HepG2 (cell line): ENCODE data around the gene SEPTIN12. TPM values are rescaled to one million over a fixed set of nuclear protein-coding genes. Genes with fewer than 3 reads are reported as not detected.

Source experiments
- CSRNP1 ChIP-seq: sonication (generic); formaldehyde crosslinking; IDR thresholded peaks from 2 replicates; pipeline ENCODE4 v1.8.1; 2023; ENCODE audit warnings: mild to moderate bottlenecking, missing genetic modification reagents
- ELF1 ChIP-seq: sonication (generic); formaldehyde crosslinking; IDR thresholded peaks from 2 replicates; pipeline ENCODE4 v1.4.0; 2020; ENCODE audit warnings: missing genetic modification reagents
- KLF9 ChIP-seq: IDR thresholded peaks from 2 replicates; pipeline ENCODE4 v1.6.1; 2016; ENCODE audit warnings: low read depth
- MEF2D ChIP-seq: sonication (generic); formaldehyde crosslinking; IDR thresholded peaks from 2 replicates; pipeline ENCODE4 v1.5.1; 2020; ENCODE audit warnings: mild to moderate bottlenecking, missing genetic modification reagents
- NR2C2 ChIP-seq: sonication (generic); formaldehyde crosslinking; IDR thresholded peaks from 2 replicates; pipeline ENCODE4 v1.4.0; 2020; ENCODE audit warnings: missing genetic modification reagents, mild to moderate bottlenecking, moderate library complexity, borderline replicate concordance
- STAG1 ChIP-seq: sonication (generic); formaldehyde crosslinking; IDR thresholded peaks from 2 replicates; pipeline ENCODE4 v1.4.0; 2020; ENCODE audit warnings: missing genetic modification reagents
- STAT5B ChIP-seq: sonication (generic); formaldehyde crosslinking; IDR thresholded peaks from 2 replicates; pipeline ENCODE4 v1.4.0; 2020; ENCODE audit warnings: missing genetic modification reagents
- ZBTB26 ChIP-seq: IDR thresholded peaks from 2 replicates; pipeline ENCODE4 v1.6.1; 2016; ENCODE audit warnings: missing compliant biosample characterization, missing genetic modification reagents, borderline replicate concordance
- polyA plus RNA-seq, 8 experiments: library from polyadenylated mRNA; depleted of rRNA in 3 of 8; stranded (reverse) in 7 of 8; unstranded in 1 of 8; fragments of >200 nt; fragmentation: Illumina TruSeq in 4 of 8; extraction: Trizol in 4 of 8; gene quantifications; 2 replicates each; pipeline versions ENCODE4 v1.2.1 to v1.2.3, GENCODE V29; 2011 to 2016; ENCODE audit warnings: low read depth in 4 of 8, missing spikeins in 1 of 8, mixed read lengths in 1 of 8; ENCODE audit not compliant: insufficient read depth in 1 of 8
- total RNA-seq, 5 experiments: library from RNA; depleted of rRNA; stranded (reverse); fragments of >200 nt; fragmentation: Illumina TruSeq; extraction: Trizol; gene quantifications; 2 replicates each; pipeline ENCODE4 v1.2.3, GENCODE V29; 2016; ENCODE audit warnings: low read depth in 1 of 5
- TF ChIP-seq, protein P1 (sequence below): sonication (generic); formaldehyde crosslinking; IDR thresholded peaks from 2 replicates; pipeline ENCODE4 v1.4.0; 2020; ENCODE audit warnings: missing genetic modification reagents, mild to moderate bottlenecking, borderline replicate concordance
- TF ChIP-seq, protein P2 (sequence below): sonication (generic); formaldehyde crosslinking; IDR thresholded peaks from 2 replicates; pipeline ENCODE4 v1.4.0; 2020; ENCODE audit warnings: mild to moderate bottlenecking, missing genetic modification reagents
- TF ChIP-seq, protein P3 (sequence below): sonication (generic); formaldehyde crosslinking; IDR thresholded peaks from 2 replicates; pipeline ENCODE4 v1.8.1; 2022; ENCODE audit warnings: low read depth, mild to moderate bottlenecking, missing genetic modification reagents

The SEPTIN12 gene
- total and polyA plus RNA-seq, 2 of the 13 experiments (the other 11 are each of a cell fraction or from before 2014, with no cell fraction given), result 0.22 TPM; not detected in 1

DNA sequence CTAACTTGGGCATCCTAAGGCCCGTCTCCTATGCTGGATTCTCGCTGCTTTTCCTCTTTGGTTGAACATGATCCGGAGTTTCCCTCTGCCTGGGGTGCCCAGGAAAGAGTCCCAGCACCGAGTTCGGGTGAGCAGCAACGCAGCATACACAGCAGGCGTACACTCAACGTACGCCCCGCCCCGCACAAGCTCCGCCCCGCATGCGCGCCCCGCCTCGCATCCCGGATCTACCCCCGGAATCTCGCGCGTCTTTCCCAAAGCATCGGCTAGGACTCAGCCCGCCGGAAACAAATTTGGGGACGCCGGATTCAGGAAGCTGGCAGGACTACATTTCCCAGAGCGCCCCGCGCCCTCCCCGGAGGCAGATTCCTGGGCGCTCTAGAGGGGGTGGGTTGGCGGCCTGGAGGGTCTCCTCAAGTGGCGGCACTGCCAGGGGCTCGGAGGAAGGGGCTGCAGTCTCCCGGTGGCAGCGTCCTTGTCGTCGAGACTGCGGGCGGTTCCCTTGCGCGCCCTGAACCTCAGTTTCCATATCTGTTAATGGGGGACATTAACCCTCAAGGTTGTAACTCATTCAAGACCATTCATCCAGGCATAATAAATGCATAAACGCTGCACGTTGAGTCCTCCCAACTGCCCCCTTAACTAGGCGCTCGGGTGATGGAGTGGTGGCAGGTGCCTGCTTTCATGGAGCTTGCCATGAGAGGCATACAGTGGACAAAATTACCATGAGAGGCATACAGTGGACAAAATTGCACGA is 19.4 kb downstream of the SEPTIN12 start (continued):
- TF ChIP-seq CSRNP1 (no peak), STAG1 (CRISPR knock-in tag) (0 out of 2 replicates have a peak, but pooled peaks have one; percentile 14), STAT5B (CRISPR knock-in tag) (no peak), MEF2D (peak; percentile 68; the same call in 1 of the 2 replicates), ZBTB26 (peak; percentile 69; the same call in 1 of the 2 replicates), KLF9 (CRISPR knock-in tag) (no peak), NR2C2 (peak; percentile 93), ELF1 (peak; percentile 97)
- TF ChIP-seq, protein P1, sequence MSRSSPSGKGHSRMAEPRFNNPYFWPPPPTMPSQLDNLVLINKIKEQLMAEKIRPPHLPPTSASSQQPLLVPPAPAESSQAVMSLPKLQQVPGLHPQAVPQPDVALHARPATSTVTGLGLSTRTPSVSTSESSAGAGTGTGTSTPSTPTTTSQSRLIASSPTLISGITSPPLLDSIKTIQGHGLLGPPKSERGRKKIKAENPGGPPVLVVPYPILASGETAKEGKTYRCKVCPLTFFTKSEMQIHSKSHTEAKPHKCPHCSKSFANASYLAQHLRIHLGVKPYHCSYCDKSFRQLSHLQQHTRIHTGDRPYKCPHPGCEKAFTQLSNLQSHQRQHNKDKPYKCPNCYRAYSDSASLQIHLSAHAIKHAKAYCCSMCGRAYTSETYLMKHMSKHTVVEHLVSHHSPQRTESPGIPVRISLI (CRISPR knock-in tag), result peak; percentile 26; the same call in 1 of the 2 replicates
- TF ChIP-seq, protein P2, sequence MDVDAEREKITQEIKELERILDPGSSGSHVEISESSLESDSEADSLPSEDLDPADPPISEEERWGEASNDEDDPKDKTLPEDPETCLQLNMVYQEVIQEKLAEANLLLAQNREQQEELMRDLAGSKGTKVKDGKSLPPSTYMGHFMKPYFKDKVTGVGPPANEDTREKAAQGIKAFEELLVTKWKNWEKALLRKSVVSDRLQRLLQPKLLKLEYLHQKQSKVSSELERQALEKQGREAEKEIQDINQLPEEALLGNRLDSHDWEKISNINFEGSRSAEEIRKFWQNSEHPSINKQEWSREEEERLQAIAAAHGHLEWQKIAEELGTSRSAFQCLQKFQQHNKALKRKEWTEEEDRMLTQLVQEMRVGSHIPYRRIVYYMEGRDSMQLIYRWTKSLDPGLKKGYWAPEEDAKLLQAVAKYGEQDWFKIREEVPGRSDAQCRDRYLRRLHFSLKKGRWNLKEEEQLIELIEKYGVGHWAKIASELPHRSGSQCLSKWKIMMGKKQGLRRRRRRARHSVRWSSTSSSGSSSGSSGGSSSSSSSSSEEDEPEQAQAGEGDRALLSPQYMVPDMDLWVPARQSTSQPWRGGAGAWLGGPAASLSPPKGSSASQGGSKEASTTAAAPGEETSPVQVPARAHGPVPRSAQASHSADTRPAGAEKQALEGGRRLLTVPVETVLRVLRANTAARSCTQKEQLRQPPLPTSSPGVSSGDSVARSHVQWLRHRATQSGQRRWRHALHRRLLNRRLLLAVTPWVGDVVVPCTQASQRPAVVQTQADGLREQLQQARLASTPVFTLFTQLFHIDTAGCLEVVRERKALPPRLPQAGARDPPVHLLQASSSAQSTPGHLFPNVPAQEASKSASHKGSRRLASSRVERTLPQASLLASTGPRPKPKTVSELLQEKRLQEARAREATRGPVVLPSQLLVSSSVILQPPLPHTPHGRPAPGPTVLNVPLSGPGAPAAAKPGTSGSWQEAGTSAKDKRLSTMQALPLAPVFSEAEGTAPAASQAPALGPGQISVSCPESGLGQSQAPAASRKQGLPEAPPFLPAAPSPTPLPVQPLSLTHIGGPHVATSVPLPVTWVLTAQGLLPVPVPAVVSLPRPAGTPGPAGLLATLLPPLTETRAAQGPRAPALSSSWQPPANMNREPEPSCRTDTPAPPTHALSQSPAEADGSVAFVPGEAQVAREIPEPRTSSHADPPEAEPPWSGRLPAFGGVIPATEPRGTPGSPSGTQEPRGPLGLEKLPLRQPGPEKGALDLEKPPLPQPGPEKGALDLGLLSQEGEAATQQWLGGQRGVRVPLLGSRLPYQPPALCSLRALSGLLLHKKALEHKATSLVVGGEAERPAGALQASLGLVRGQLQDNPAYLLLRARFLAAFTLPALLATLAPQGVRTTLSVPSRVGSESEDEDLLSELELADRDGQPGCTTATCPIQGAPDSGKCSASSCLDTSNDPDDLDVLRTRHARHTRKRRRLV (CRISPR knock-in tag), result peak; percentile 82; the same call in 1 of the 2 replicates
- TF ChIP-seq, protein P3, sequence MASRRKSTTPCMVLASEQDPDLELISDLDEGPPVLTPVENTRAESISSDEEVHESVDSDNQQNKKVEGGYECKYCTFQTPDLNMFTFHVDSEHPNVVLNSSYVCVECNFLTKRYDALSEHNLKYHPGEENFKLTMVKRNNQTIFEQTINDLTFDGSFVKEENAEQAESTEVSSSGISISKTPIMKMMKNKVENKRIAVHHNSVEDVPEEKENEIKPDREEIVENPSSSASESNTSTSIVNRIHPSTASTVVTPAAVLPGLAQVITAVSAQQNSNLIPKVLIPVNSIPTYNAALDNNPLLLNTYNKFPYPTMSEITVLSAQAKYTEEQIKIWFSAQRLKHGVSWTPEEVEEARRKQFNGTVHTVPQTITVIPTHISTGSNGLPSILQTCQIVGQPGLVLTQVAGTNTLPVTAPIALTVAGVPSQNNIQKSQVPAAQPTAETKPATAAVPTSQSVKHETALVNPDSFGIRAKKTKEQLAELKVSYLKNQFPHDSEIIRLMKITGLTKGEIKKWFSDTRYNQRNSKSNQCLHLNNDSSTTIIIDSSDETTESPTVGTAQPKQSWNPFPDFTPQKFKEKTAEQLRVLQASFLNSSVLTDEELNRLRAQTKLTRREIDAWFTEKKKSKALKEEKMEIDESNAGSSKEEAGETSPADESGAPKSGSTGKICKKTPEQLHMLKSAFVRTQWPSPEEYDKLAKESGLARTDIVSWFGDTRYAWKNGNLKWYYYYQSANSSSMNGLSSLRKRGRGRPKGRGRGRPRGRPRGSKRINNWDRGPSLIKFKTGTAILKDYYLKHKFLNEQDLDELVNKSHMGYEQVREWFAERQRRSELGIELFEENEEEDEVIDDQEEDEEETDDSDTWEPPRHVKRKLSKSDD (CRISPR knock-in tag), result no peak
